GM04503 (cell line): Measurements from ENCODE around the gene SPATA31A1.
"Not testable (repeated sequence)": the region's sequence is repeated elsewhere in the genome, so short reads cannot be mapped to it uniquely, and the experiment has no call there.

Experiments used
- DNase-seq: peaks from one replicate; pipeline ENCODE4 v3.0.0-alpha.2; 2012; ENCODE audit warnings: low read depth

SPATA31A1 gene

DNA sequence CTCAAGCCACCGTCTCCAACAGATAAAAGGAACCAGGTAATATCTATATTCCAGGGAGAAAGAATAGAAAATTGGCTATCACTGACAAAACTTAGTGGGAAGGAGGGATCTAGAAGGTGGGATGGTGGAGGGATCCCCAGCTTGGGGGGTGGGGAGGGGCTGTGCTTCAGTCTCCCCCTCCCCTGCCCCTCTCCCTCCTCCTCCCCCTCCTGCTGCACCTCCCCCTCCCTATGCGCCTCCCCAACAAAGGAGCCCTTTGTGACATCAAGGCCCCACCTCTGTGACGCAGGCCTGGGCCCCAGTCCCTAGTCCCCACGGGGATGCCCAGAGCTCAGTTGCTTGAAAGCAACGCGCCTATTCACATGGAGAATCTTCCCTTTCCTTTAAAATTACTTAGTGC lies at the start of gene SPATA31A1:
Gene SPATA31A1 (plus strand): TSS at position 301 of the 400 bp plus-strand sequence. CDS start 62 bp downstream, at position 363.
- not testable (repeated sequence) for DNase-seq

DNA sequence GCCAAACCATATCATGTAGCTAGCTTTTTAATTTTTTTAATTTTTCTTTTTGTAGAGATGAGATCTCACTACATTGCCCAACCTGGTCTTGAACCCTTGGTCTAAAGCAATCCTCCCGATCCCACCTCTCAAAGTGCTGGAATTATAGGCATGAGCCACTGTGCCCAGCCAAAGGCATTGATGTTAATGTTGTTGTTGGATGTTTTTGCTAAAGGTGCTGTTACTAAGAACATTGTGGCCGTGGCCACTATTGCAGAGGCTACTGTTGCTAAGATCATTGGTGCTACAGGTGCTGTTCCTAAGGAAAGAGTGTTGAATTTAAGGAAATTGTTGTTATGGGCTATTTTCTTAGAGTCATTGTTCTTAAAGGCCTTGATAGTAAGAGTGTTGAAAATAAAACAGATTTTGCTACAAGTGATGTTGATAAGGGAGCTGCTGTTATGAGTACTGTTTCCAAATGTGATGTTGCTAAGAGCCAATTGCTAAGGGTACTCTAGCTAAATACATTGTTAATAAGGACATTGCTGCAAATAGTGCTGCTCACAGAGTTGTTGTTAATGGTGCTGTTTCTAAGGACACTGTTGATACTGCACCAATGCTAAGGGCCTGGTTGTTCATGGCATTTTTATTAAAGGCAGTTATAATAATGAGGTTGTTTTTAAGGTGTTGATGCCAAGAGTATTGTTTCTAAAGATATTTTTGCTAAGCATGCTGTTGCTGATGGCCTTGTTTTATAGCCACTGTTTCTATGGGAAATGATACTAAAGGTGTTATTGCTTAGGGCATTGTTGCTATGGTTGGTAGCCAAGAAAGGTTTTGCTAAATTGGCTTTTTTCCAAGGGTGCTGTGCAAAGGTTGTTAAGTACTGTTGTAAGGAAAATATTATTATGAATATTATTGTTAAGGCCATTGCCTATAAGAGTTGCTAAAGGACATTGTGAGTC lies 52.1 kb downstream of the SPATA31A1 start:
- DNase-seq: not testable (repeated sequence)

DNA sequence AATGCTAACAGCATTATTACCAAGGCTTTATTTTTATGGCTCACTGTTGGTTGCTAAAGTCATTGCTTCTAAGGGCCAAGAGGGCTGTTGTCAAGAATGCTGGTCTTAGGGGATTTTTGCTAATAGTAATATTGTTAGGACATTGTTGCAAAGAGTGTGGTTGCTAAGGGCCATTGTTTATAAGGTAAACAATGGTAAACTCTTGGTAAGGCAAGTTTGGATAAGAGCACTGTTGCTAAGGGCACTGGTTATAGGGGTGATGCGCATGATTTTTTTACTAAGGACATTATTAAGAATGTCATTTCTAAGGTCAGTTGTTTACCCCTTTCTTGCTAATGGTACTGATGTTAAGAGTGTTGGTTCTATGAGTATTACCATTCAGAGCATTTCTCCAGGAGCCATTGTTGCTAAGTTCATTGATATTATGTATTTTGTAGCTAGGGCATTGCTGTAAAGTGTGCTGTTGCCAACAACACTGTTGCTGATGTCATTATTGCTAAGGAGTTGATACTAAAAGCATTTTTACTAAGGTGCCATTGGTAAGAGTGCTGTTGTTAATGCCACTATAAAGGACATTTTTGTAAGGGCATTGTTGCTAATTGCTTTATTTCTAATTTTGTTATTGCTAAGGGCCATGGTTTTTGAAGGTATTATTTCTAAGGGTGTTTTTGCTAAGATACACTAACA lies 55.9 kb downstream of the SPATA31A1 start:
- DNase-seq: not testable (repeated sequence)
